DMS53 treated with DMSO at 0.1 percent for 48 hours (cell line): ENCODE data around the gene SGSM1.

Source experiments
- DNase-seq: peaks from one replicate; lab custom pipeline; 2025; ENCODE audit not compliant: unreplicated experiment; lab: John Stamatoyannopoulos, UW

Gene SGSM1

DNA sequence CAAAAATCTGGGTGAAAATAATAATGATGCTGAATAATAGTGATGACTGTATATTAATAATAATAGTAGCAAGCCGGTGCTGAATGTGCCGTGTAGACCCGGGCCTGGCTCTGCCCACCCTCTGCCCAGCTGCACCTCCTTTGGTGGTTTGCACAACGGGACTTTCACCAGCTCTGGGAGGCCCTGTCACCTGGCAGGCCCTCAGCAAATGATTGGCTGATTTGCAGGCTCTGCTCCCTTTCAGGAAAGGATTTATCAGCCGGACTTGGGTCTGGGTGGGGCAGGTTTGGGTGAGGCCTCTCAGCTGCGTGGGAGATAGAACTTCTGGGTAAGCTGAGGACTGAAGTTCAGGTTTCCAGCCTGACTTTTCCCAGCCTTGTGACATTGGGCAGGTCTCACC lies 167.9 kb downstream of the SGSM1 start:
- no peak for DNase-seq

DNA sequence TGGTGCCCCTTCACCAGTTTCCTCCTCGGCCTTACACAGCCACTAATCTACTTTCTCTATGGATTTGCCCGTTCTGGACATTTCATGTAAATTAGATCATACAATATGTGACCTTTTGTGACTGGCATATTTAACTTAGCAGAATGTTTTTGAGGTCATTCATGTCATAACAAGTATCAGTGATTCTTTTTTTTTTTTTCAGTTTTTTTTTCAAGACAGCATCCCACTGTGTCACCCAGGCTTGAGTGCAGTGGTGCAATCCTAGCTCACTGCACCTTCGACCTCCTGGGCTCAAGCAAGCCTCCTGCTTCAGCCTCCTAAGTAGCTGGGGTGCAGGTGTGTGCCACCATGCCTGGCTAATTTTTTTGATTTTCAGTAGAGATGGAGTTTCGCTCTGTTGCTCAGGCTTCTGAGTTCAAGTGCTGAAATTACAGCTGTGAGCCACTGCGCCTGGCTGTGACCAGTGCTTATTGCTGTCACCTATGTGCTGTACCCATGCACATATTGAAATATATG lies 169.2 kb downstream of the SGSM1 start:
- DNase-seq, result no peak

DNA sequence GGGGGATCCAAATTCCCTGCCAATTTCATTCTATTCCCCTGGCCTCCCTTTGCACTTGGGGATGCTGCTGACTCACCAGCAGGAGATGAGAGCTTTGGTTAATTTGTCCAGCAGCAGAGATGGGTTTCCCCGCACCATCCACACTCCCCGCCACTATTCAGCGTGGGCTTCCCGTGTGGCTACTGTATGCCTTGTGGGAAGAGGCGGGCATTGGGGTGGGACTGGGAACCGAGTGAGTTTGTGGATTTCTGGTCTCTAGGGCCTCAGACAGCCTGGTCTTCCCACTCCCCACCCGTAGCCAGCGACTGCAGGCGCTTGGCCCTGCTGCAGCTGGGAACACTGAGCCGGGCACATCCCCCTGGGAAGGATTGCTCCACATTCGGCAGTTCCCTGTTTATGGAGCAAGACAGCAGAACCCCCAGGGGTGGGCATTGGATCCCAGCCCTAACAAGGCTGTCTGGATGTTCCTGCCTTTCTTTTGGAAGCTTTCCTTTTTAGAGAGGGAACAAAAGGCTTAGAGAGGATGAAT lies 169.9 kb downstream of the SGSM1 start:
- DNase-seq, result no peak

DNA sequence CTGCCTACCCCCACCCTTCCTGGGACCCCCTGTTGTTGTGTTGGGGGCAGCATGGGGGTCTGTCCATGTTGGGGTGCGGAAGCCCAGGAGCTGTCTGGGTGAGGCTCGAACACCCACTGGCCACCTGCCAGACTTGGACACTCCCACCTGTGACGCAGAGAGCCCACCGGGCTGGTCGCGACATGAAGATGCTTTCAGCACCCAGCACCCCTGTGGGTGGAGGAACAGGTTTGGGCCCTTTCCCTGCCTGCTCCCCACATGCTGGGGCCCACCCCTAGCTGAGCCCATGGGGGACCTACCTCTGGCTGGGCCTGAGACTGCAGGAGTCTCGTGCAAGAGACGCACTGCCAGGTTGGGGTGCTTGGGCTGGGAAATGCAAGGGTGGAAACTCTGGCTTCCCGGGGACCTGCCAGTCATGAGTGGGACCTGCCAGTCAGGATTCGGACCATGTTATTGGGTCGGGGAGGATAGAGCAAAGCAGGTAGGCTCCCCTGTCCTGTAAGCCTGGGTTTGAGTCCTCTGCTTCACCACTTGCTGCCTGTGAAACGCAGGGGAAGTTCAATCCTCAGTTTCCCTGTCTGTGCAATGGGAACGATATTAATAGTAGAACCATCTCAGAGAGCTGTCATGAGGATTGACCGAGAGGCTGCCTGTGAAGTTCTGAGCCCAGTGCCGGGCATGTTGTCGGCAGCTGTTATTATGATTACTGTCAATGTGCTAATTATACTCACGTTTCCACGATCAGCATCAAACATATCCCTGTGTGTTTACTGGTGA lies 170.6 kb downstream of the SGSM1 start:
- no peak for DNase-seq
